Glomerular visceral epithelial cell (primary cell): ENCODE results near the gene CFHR4.
"Not testable (repeated sequence)": the region's sequence is repeated elsewhere in the genome, so short reads cannot be mapped to it uniquely, and the experiment has no call there.

ENCODE experiments used
- DNase-seq: peaks from one replicate; pipeline ENCODE4 v3.0.0-alpha.2; 2016; ENCODE audit errors: extremely low spot score

The CFHR4 gene

DNA sequence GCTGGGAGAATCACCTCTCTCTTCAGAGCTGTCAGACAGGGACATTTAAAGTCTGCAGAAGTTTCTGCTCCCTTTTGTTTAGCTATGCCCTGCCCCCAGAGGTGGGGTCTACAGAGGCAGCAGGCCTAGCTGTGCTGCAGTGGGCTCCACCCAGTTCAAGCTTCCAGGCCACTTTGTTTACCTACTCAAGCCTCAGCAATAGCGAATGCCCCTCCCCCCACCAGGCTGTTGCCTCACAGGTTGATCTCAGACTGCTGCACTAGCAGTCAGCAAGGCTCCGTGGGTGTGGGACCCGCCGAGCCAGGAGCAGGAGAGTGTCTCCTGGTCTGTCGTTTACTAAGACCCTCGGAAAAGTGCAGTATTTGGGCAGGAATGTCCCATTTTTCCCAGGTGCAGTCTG, 53.6 kb downstream of the CFHR4 start:
- DNase-seq, result not testable (repeated sequence)

GRCh38 chr1:196943568-196943967, 55.7 kb downstream of the CFHR4 start, which contains the start of gene CFHR2:
Gene CFHR2, plus strand, starts transcription at chr1:196943738. Its CDS starts 143 bp downstream, at chr1:196943881.
- not testable (repeated sequence) for DNase-seq

DNA sequence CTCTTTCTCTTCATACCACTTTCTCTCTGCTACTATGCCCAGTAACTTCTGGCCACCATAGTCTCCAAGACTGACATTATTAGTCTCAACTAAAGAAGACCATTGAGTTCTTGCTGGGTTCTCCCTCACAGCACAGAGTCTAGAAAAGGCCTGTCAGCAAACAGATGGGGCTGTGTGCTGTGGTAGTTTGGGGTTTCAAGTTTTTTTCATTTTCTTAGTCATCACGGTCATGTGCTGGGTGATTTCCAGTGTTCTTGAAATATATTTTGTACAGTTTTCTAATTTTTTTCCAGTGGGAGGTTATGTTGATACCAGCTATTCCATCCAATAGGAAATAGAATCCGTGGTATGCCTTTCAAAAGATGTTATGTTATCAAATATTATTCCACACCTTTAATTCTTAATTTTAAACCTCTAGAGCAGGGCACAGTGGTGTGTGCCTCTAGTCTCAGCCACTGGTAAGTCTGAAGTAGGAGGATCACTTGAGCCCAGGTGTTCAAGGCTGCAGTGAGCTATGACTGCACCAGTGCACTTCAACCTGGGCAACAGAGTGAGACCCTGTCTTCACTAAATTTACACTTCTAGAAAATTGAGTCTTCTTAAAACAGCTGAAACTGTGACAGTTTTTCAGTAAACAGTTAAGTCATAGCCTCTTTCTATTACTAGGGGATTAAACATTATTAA, 64.0 kb downstream of the CFHR4 start:
- DNase-seq, result no peak

- no peak for DNase-seq
Measured at GRCh38 chr1:196954778-196955177, 66.9 kb downstream of the CFHR4 start.

DNA sequence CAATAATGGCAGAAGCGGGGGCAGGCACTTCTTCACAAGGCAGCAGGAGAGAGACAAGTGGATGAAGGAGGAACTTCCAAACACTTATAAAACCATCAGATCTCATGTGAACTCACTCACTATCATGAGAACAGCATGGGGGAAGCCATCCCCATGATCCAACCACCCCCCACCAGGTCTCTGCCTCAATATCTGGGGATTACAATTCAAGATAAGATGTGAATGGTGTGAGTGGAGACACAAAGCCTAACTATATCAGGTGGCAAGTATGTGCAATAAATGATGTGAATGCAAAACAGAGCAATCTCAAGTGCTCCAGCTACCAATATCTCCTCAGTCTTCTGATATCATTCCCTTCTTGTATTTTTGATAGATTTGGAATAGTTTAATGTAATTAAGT, 68.1 kb downstream of the CFHR4 start:
- no peak for DNase-seq

GRCh38 chr1:196960854-196961253, 73.0 kb downstream of the CFHR4 start:
- DNase-seq, result no peak
